Measurements from ENCODE around the gene SLC7A8.

SLC7A8 gene

GRCh38 chr14:23182372-23183157, 895 bp downstream of the SLC7A8 start:
- DNase-seq (ENCODE audit: low spot score) = peak; percentile 23

- no peak for DNase-seq (ENCODE audit: low spot score)
Measured at GRCh38 chr14:23181946-23182345, 1.5 kb downstream of the SLC7A8 start.

GRCh38 chr14:23181453-23181852, 2.0 kb downstream of the SLC7A8 start:
- DNase-seq (ENCODE audit: low spot score) = no peak

GRCh38 chr14:23177181-23177580, 6.3 kb downstream of the SLC7A8 start:
- no peak for DNase-seq (ENCODE audit: low spot score)

GRCh38 chr14:23175823-23176222, 7.6 kb downstream of the SLC7A8 start:
- no peak for DNase-seq (ENCODE audit: low spot score)

GRCh38 chr14:23174296-23175184, 8.9 kb downstream of the SLC7A8 start:
- peak; percentile 35 for DNase-seq (ENCODE audit: low spot score)

GRCh38 chr14:23173796-23174195, 9.7 kb downstream of the SLC7A8 start:
- DNase-seq (ENCODE audit: low spot score) = no peak

GRCh38 chr14:23173031-23173430, 10.4 kb downstream of the SLC7A8 start:
- no peak for DNase-seq (ENCODE audit: low spot score)

GRCh38 chr14:23172574-23172973, 10.9 kb downstream of the SLC7A8 start:
- no peak for DNase-seq (ENCODE audit: low spot score)

- no peak for DNase-seq (ENCODE audit: low spot score)
Measured at GRCh38 chr14:23172096-23172495, 11.4 kb downstream of the SLC7A8 start.

- no peak for DNase-seq (ENCODE audit: low spot score)
Measured at GRCh38 chr14:23171222-23171975, 12.1 kb downstream of the SLC7A8 start.

GRCh38 chr14:23169622-23170021, 13.8 kb downstream of the SLC7A8 start:
- no peak for DNase-seq (ENCODE audit: low spot score)

GRCh38 chr14:23168246-23168645, 15.2 kb downstream of the SLC7A8 start:
- DNase-seq (ENCODE audit: low spot score) = no peak

- DNase-seq (ENCODE audit: low spot score) = no peak
Measured at GRCh38 chr14:23167116-23167847, 16.2 kb downstream of the SLC7A8 start.

- DNase-seq (ENCODE audit: low spot score) = no peak
Measured at GRCh38 chr14:23164949-23165348, 18.5 kb downstream of the SLC7A8 start.

- no peak for DNase-seq (ENCODE audit: low spot score)
Measured at GRCh38 chr14:23164250-23164649, 19.2 kb downstream of the SLC7A8 start.

GRCh38 chr14:23163830-23164229, 19.6 kb downstream of the SLC7A8 start:
- no peak for DNase-seq (ENCODE audit: low spot score)

GRCh38 chr14:23162800-23163199, 20.7 kb downstream of the SLC7A8 start:
- peak; percentile 26 for DNase-seq (ENCODE audit: low spot score)

GRCh38 chr14:23162005-23162404, 21.5 kb downstream of the SLC7A8 start:
- DNase-seq (ENCODE audit: low spot score) = no peak

- no peak for DNase-seq (ENCODE audit: low spot score)
Measured at GRCh38 chr14:23160924-23161522, 22.4 kb downstream of the SLC7A8 start.

- DNase-seq (ENCODE audit: low spot score) = no peak
Measured at GRCh38 chr14:23159532-23159931, 23.9 kb downstream of the SLC7A8 start.

Data from globus pallidus (tissue), 1 donor.